IgD-negative memory B cell (primary cell): ENCODE results near the gene MAP2K7. TPM values are rescaled to one million over a fixed set of nuclear protein-coding genes. Genes with fewer than 3 reads are reported as not detected.
"Not testable (repeated sequence)": the region's sequence is repeated elsewhere in the genome, so short reads cannot be mapped to it uniquely, and the experiment has no call there.

Source experiments
- H3K27ac Mint-ChIP-seq, 3 donors: one replicate each; pipeline ENCODE4 v1.8.0; 2020 to 2022; ENCODE audit warnings: mild to moderate bottlenecking in 3 of 3, mixed read lengths in 3 of 3, moderate library complexity in 1 of 3
- H3K27me3 Mint-ChIP-seq: one replicate; pipeline ENCODE4 v1.8.0; 2021; ENCODE audit warnings: mixed read lengths
- H3K36me3 Mint-ChIP-seq: one replicate; pipeline ENCODE4 v1.8.0; 2020; ENCODE audit warnings: mild to moderate bottlenecking, mixed read lengths
- H3K4me1 Mint-ChIP-seq, 3 donors: one replicate each; pipeline ENCODE4 v1.8.0; 2020 to 2022; ENCODE audit warnings: mixed read lengths in 3 of 3, mild to moderate bottlenecking in 1 of 3
- H3K4me3 Mint-ChIP-seq, 4 donors: one replicate each; pipeline ENCODE4 v1.8.0; 2020 to 2022; ENCODE audit warnings: mild to moderate bottlenecking in 4 of 4, mixed read lengths in 4 of 4, moderate library complexity in 3 of 4
- H3K9me3 Mint-ChIP-seq, 3 donors: one replicate each; pipeline ENCODE4 v1.8.0; 2020 to 2021; ENCODE audit warnings: mixed read lengths in 3 of 3, mild to moderate bottlenecking in 1 of 3
- polyA plus RNA-seq: library from polyadenylated mRNA; unstranded; fragments of 300-500 nt; fragmentation: Illumina TruSeq; gene quantifications from one replicate; pipeline ENCODE4 v1.2.3, GENCODE V29; 2021

The MAP2K7 gene
- polyA plus RNA-seq, 1 donor from 2014 or later: 2.4 TPM

GRCh38 chr19:7913652-7914051 is 10.0 kb downstream of the MAP2K7 start:
- peaks cover 3 to 15% (median 5%) of the 10 kb centered on the region in 3 donors for H3K4me1 Mint-ChIP-seq

GRCh38 chr19:7914099-7914498 is 10.4 kb downstream of the MAP2K7 start:
- Mint-ChIP-seq H3K4me3 (no peak overlapping the region), H3K4me1 (peaks cover 3 to 15% (median 5%) of the 10 kb centered on the region in 3 donors), H3K36me3 (peaks cover 7% of the 10 kb centered on the region), H3K27ac (no peak overlapping the region), H3K27me3 (peaks cover 20% of the 10 kb centered on the region), H3K9me3 (no peaks in the 10 kb centered on the region)

More at GRCh38 chr19:7913652-7914051, 10.0 kb downstream of the MAP2K7 start:
- peaks cover 20% of the 10 kb centered on the region for H3K27me3 Mint-ChIP-seq
- no peaks in the 10 kb centered on the region for H3K9me3 Mint-ChIP-seq
- no peak overlapping the region for H3K4me3 Mint-ChIP-seq
- H3K36me3 Mint-ChIP-seq: peaks cover 7% of the 10 kb centered on the region
- H3K27ac Mint-ChIP-seq: peak overlapping the region in 1 of 3 donors; percentile 63

GRCh38 chr19:7914598-7915045 is 10.9 kb downstream of the MAP2K7 start, which contains the start of gene TGFBR3L:
TGFBR3L (plus strand) TSS chr19:7914830.
- peak within 1 kb of the TSS in 2 of 4 donors; percentile 58 to 78 for H3K4me3 Mint-ChIP-seq
- peaks cover 22% of the 10 kb centered on the region for H3K27me3 Mint-ChIP-seq
- H3K27ac Mint-ChIP-seq: peak within 1 kb of the TSS in 2 of 3 donors; percentile 63 to 91
- H3K9me3 Mint-ChIP-seq: peaks cover 0 to under 1% (median 0%) of the 10 kb centered on the region in 3 donors
- peaks cover 7% of the 10 kb centered on the region for H3K36me3 Mint-ChIP-seq
- H3K4me1 Mint-ChIP-seq: peaks cover 4 to 17% (median 6%) of the 10 kb centered on the region in 3 donors

- peaks cover 7% of the 10 kb centered on the region for H3K36me3 Mint-ChIP-seq
- peaks cover 0 to 2% (median 0%) of the 10 kb centered on the region in 3 donors for H3K9me3 Mint-ChIP-seq
- H3K4me1 Mint-ChIP-seq: peaks cover 8 to 24% (median 11%) of the 10 kb centered on the region in 3 donors
- peak overlapping the region; percentile 21 to 78 (median 52) for H3K4me3 Mint-ChIP-seq
- H3K27me3 Mint-ChIP-seq: peaks cover 26% of the 10 kb centered on the region
- H3K27ac Mint-ChIP-seq: peak overlapping the region in 2 of 3 donors; percentile 63 to 91
Measured at GRCh38 chr19:7915250-7916102, 11.8 kb downstream of the MAP2K7 start.

GRCh38 chr19:7916103-7916954 is 12.7 kb downstream of the MAP2K7 start:
- H3K27me3 Mint-ChIP-seq: peaks cover 26% of the 10 kb centered on the region
- H3K36me3 Mint-ChIP-seq: peaks cover 7% of the 10 kb centered on the region
- peaks cover 0 to 2% (median 0%) of the 10 kb centered on the region in 3 donors for H3K9me3 Mint-ChIP-seq
- peaks cover 12 to 24% (median 13%) of the 10 kb centered on the region in 3 donors for H3K4me1 Mint-ChIP-seq
- H3K4me3 Mint-ChIP-seq: peak overlapping the region; percentile 47 to 80 (median 71)
- peak overlapping the region in 2 of 3 donors; percentile 39 to 91 for H3K27ac Mint-ChIP-seq

- Mint-ChIP-seq H3K36me3 (peaks cover 5% of the 10 kb centered on the region), H3K27ac (peak overlapping the region in 1 of 3 donors; percentile 81), H3K27me3 (peaks cover 26% of the 10 kb centered on the region), H3K9me3 (peaks cover 0 to 2% (median 0%) of the 10 kb centered on the region in 3 donors), H3K4me1 (peaks cover 12 to 24% (median 13%) of the 10 kb centered on the region in 3 donors), H3K4me3 (peak overlapping the region; percentile 64 to 80 (median 72))
Measured at GRCh38 chr19:7916955-7917266, 13.2 kb downstream of the MAP2K7 start.

- H3K4me1 Mint-ChIP-seq: peaks cover 12 to 24% (median 15%) of the 10 kb centered on the region in 3 donors
- peaks cover 5% of the 10 kb centered on the region for H3K36me3 Mint-ChIP-seq
- peak overlapping the region in 2 of 3 donors; percentile 71 to 90 for H3K27ac Mint-ChIP-seq
- H3K27me3 Mint-ChIP-seq: peaks cover 26% of the 10 kb centered on the region
- H3K4me3 Mint-ChIP-seq: peak overlapping the region; percentile 64 to 85 (median 79)
- peaks cover 0 to 2% (median 0%) of the 10 kb centered on the region in 3 donors for H3K9me3 Mint-ChIP-seq
Measured at GRCh38 chr19:7917267-7918061, 13.8 kb downstream of the MAP2K7 start.

- Mint-ChIP-seq H3K27me3 (peaks cover 26% of the 10 kb centered on the region), H3K4me3 (peak overlapping the region; percentile 41 to 85 (median 76)), H3K4me1 (peaks cover 14 to 24% (median 15%) of the 10 kb centered on the region in 3 donors), H3K27ac (peak overlapping the region in 2 of 3 donors; percentile 71 to 90)
- not testable (repeated sequence) for H3K9me3 Mint-ChIP-seq, H3K36me3 Mint-ChIP-seq
Measured at GRCh38 chr19:7918062-7918614, 14.5 kb downstream of the MAP2K7 start.

- H3K36me3 Mint-ChIP-seq: peaks cover 2% of the 10 kb centered on the region
- peaks cover 26% of the 10 kb centered on the region for H3K27me3 Mint-ChIP-seq
- H3K4me1 Mint-ChIP-seq: peaks cover 14 to 24% (median 15%) of the 10 kb centered on the region in 3 donors
- peak overlapping the region; percentile 71 to 96 (median 87) for H3K4me3 Mint-ChIP-seq
- H3K27ac Mint-ChIP-seq: peak overlapping the region in 1 of 3 donors; percentile 90
- peaks cover 0 to 2% (median 0%) of the 10 kb centered on the region in 3 donors for H3K9me3 Mint-ChIP-seq
Measured at GRCh38 chr19:7918615-7919421, 15.1 kb downstream of the MAP2K7 start.

- Mint-ChIP-seq H3K36me3 (peaks cover 2% of the 10 kb centered on the region), H3K9me3 (peaks cover 0 to 2% (median 0%) of the 10 kb centered on the region in 3 donors), H3K4me3 (peak within 1 kb of the TSS; percentile 82 to 96 (median 94)), H3K27me3 (peaks cover 25% of the 10 kb centered on the region), H3K4me1 (peaks cover 14 to 24% (median 15%) of the 10 kb centered on the region in 3 donors), H3K27ac (peak within 1 kb of the TSS; percentile 90 to 94 (median 94))
Measured at GRCh38 chr19:7919610-7920518, 16.2 kb downstream of the MAP2K7 start, which contains the start of gene SNAPC2. SNAPC2 (plus strand) TSS chr19:7920338; CDS start chr19:7920367, 29 bp downstream.

- Mint-ChIP-seq H3K4me1 (peaks cover 13 to 21% (median 15%) of the 10 kb centered on the region in 3 donors), H3K27me3 (peaks cover 16% of the 10 kb centered on the region), H3K36me3 (no peaks in the 10 kb centered on the region), H3K4me3 (peak overlapping the region; percentile 82 to 96 (median 94)), H3K27ac (peak overlapping the region; percentile 90 to 94 (median 91)), H3K9me3 (peaks cover 0 to 2% (median 0%) of the 10 kb centered on the region in 3 donors)
Measured at GRCh38 chr19:7920519-7921301, 17.0 kb downstream of the MAP2K7 start.
